ENCODE data around the gene NRG3. TPM values are rescaled to one million over a fixed set of nuclear protein-coding genes. Genes with fewer than 3 reads are reported as not detected.

NRG3 gene
- polyA plus RNA-seq, 2 donors = 0.01 to 0.04 TPM

GRCh38 chr10:81865581-81865980 lies 9.4 kb upstream of the NRG3 start:
- no peaks in the 10 kb centered on the region for H3K9me3 ChIP-seq (ENCODE audit: control insufficient read depth in 2 of 2, insufficient read depth in 1 of 2, low read depth in 1 of 2, low read length in 1 of 2)
- H3K36me3 ChIP-seq (ENCODE audit: control insufficient read depth in 2 of 2, insufficient read depth in 2 of 2, low read length in 1 of 2) = no peaks in the 10 kb centered on the region
- 55 to 58% methylated on average over 2 of the region's 2 CpGs for WGBS, 2 donors
- H3K4me1 ChIP-seq (ENCODE audit: control insufficient read depth in 2 of 2, insufficient read depth in 2 of 2, low read length in 1 of 2) = no peaks in the 10 kb centered on the region
- peaks cover 0 to 4% of the 10 kb centered on the region in 2 donors for H3K27me3 ChIP-seq (ENCODE audit: control insufficient read depth in 1 of 2, insufficient read depth in 2 of 2, low read length in 2 of 2)
- H3K27ac ChIP-seq (ENCODE audit: low read depth in 2 of 2, low read length in 1 of 2) = no peak overlapping the region
- no peak overlapping the region for H3K4me3 ChIP-seq (ENCODE audit: low read depth in 1 of 2, low read length in 2 of 2)

- no peaks in the 10 kb centered on the region for H3K36me3 ChIP-seq (ENCODE audit: control insufficient read depth in 2 of 2, insufficient read depth in 2 of 2, low read length in 1 of 2)
Observed at GRCh38 chr10:81866753-81867152, 8.2 kb upstream of the NRG3 start.

GRCh38 chr10:81870472-81870871 lies 4.5 kb upstream of the NRG3 start:
- no peak overlapping the region for H3K27ac ChIP-seq (ENCODE audit: low read depth in 2 of 2, low read length in 1 of 2)
- H3K4me3 ChIP-seq (ENCODE audit: low read depth in 1 of 2, low read length in 2 of 2) = no peak overlapping the region
- peaks cover 2 to 5% of the 10 kb centered on the region in 2 donors for H3K9me3 ChIP-seq (ENCODE audit: control insufficient read depth in 2 of 2, insufficient read depth in 1 of 2, low read depth in 1 of 2, low read length in 1 of 2)
- 82% methylated on average over 4 of the region's 4 CpGs for WGBS, 2 donors
- peaks cover 3 to 10% of the 10 kb centered on the region in 2 donors for H3K4me1 ChIP-seq (ENCODE audit: control insufficient read depth in 2 of 2, insufficient read depth in 2 of 2, low read length in 1 of 2)
- peaks cover 6 to 18% of the 10 kb centered on the region in 2 donors for H3K27me3 ChIP-seq (ENCODE audit: control insufficient read depth in 1 of 2, insufficient read depth in 2 of 2, low read length in 2 of 2)
- no peaks in the 10 kb centered on the region for H3K36me3 ChIP-seq (ENCODE audit: control insufficient read depth in 2 of 2, insufficient read depth in 2 of 2, low read length in 1 of 2)

More at GRCh38 chr10:81866753-81867152, 8.2 kb upstream of the NRG3 start:
- Histone ChIP-seq H3K4me3 (ENCODE audit: low read depth in 1 of 2, low read length in 2 of 2) (no peak overlapping the region), H3K27ac (ENCODE audit: low read depth in 2 of 2, low read length in 1 of 2) (no peak overlapping the region), H3K9me3 (ENCODE audit: control insufficient read depth in 2 of 2, insufficient read depth in 1 of 2, low read depth in 1 of 2, low read length in 1 of 2) (no peaks in the 10 kb centered on the region), H3K4me1 (ENCODE audit: control insufficient read depth in 2 of 2, insufficient read depth in 2 of 2, low read length in 1 of 2) (no peaks in the 10 kb centered on the region), H3K27me3 (ENCODE audit: control insufficient read depth in 1 of 2, insufficient read depth in 2 of 2, low read length in 2 of 2) (peaks cover 0 to 4% of the 10 kb centered on the region in 2 donors)

GRCh38 chr10:81871558-81871957 lies 3.4 kb upstream of the NRG3 start:
- 77 to 80% methylated on average over 2 of the region's 2 CpGs for WGBS, 2 donors
- Histone ChIP-seq H3K27me3 (ENCODE audit: control insufficient read depth in 1 of 2, insufficient read depth in 2 of 2, low read length in 2 of 2) (peaks cover 6 to 28% of the 10 kb centered on the region in 2 donors), H3K9me3 (ENCODE audit: control insufficient read depth in 2 of 2, insufficient read depth in 1 of 2, low read depth in 1 of 2, low read length in 1 of 2) (peaks cover 4 to 5% of the 10 kb centered on the region in 2 donors), H3K27ac (ENCODE audit: low read depth in 2 of 2, low read length in 1 of 2) (no peak overlapping the region), H3K4me3 (ENCODE audit: low read depth in 1 of 2, low read length in 2 of 2) (no peak overlapping the region), H3K4me1 (ENCODE audit: control insufficient read depth in 2 of 2, insufficient read depth in 2 of 2, low read length in 1 of 2) (peaks cover 9 to 10% of the 10 kb centered on the region in 2 donors), H3K36me3 (ENCODE audit: control insufficient read depth in 2 of 2, insufficient read depth in 2 of 2, low read length in 1 of 2) (no peaks in the 10 kb centered on the region)

- no peak overlapping the region for H3K4me3 ChIP-seq (ENCODE audit: low read depth in 1 of 2, low read length in 2 of 2)
- no peak overlapping the region for H3K27ac ChIP-seq (ENCODE audit: low read depth in 2 of 2, low read length in 1 of 2)
- peaks cover 9 to 10% of the 10 kb centered on the region in 2 donors for H3K4me1 ChIP-seq (ENCODE audit: control insufficient read depth in 2 of 2, insufficient read depth in 2 of 2, low read length in 1 of 2)
- WGBS, 2 donors = 45 to 54% methylated on average over 6 of the region's 6 CpGs
- no peaks in the 10 kb centered on the region for H3K36me3 ChIP-seq (ENCODE audit: control insufficient read depth in 2 of 2, insufficient read depth in 2 of 2, low read length in 1 of 2)
- peaks cover 6 to 28% of the 10 kb centered on the region in 2 donors for H3K27me3 ChIP-seq (ENCODE audit: control insufficient read depth in 1 of 2, insufficient read depth in 2 of 2, low read length in 2 of 2)
- H3K9me3 ChIP-seq (ENCODE audit: control insufficient read depth in 2 of 2, insufficient read depth in 1 of 2, low read depth in 1 of 2, low read length in 1 of 2) = peaks cover 4 to 5% of the 10 kb centered on the region in 2 donors
Observed at GRCh38 chr10:81872206-81872862, 2.7 kb upstream of the NRG3 start.

- peaks cover 4 to 5% of the 10 kb centered on the region in 2 donors for H3K9me3 ChIP-seq (ENCODE audit: control insufficient read depth in 2 of 2, insufficient read depth in 1 of 2, low read depth in 1 of 2, low read length in 1 of 2)
- 26% methylated on average over 12 of the region's 12 CpGs for WGBS, 2 donors
- H3K4me3 ChIP-seq (ENCODE audit: low read depth in 1 of 2, low read length in 2 of 2) = no peak overlapping the region
Observed at GRCh38 chr10:81873231-81873931, 1.6 kb upstream of the NRG3 start.

GRCh38 chr10:81873932-81874816 lies 820 bp upstream of the NRG3 start:
- WGBS, 2 donors = 1 to 2% methylated on average over 80 of the region's 80 CpGs
- H3K27ac ChIP-seq (ENCODE audit: low read depth in 2 of 2, low read length in 1 of 2) = no peak overlapping the region
- H3K4me3 ChIP-seq (ENCODE audit: low read depth in 1 of 2, low read length in 2 of 2) = peak overlapping the region; percentile 7 to 44
- H3K36me3 ChIP-seq (ENCODE audit: control insufficient read depth in 2 of 2, insufficient read depth in 2 of 2, low read length in 1 of 2) = no peaks in the 10 kb centered on the region
- H3K27me3 ChIP-seq (ENCODE audit: control insufficient read depth in 1 of 2, insufficient read depth in 2 of 2, low read length in 2 of 2) = peaks cover 6 to 24% of the 10 kb centered on the region in 2 donors
- H3K9me3 ChIP-seq (ENCODE audit: control insufficient read depth in 2 of 2, insufficient read depth in 1 of 2, low read depth in 1 of 2, low read length in 1 of 2) = peaks cover 4 to 5% of the 10 kb centered on the region in 2 donors
- peaks cover 9 to 10% of the 10 kb centered on the region in 2 donors for H3K4me1 ChIP-seq (ENCODE audit: control insufficient read depth in 2 of 2, insufficient read depth in 2 of 2, low read length in 1 of 2)

More at GRCh38 chr10:81873231-81873931, 1.6 kb upstream of the NRG3 start:
- H3K4me1 ChIP-seq (ENCODE audit: control insufficient read depth in 2 of 2, insufficient read depth in 2 of 2, low read length in 1 of 2) = peaks cover 9 to 10% of the 10 kb centered on the region in 2 donors
- no peak overlapping the region for H3K27ac ChIP-seq (ENCODE audit: low read depth in 2 of 2, low read length in 1 of 2)
- peaks cover 6 to 27% of the 10 kb centered on the region in 2 donors for H3K27me3 ChIP-seq (ENCODE audit: control insufficient read depth in 1 of 2, insufficient read depth in 2 of 2, low read length in 2 of 2)
- H3K36me3 ChIP-seq (ENCODE audit: control insufficient read depth in 2 of 2, insufficient read depth in 2 of 2, low read length in 1 of 2) = no peaks in the 10 kb centered on the region

GRCh38 chr10:81875467-81876252 lies 666 bp downstream of the NRG3 start:
- H3K4me1 ChIP-seq (ENCODE audit: control insufficient read depth in 2 of 2, insufficient read depth in 2 of 2, low read length in 1 of 2) = peaks cover 9 to 10% of the 10 kb centered on the region in 2 donors
- H3K27ac ChIP-seq (ENCODE audit: low read depth in 2 of 2, low read length in 1 of 2) = no peak overlapping the region
- H3K36me3 ChIP-seq (ENCODE audit: control insufficient read depth in 2 of 2, insufficient read depth in 2 of 2, low read length in 1 of 2) = no peaks in the 10 kb centered on the region
- peaks cover 6 to 24% of the 10 kb centered on the region in 2 donors for H3K27me3 ChIP-seq (ENCODE audit: control insufficient read depth in 1 of 2, insufficient read depth in 2 of 2, low read length in 2 of 2)
- peak overlapping the region in 1 of 2 donors; percentile 44 for H3K4me3 ChIP-seq (ENCODE audit: low read depth in 1 of 2, low read length in 2 of 2)
- peaks cover 4 to 5% of the 10 kb centered on the region in 2 donors for H3K9me3 ChIP-seq (ENCODE audit: control insufficient read depth in 2 of 2, insufficient read depth in 1 of 2, low read depth in 1 of 2, low read length in 1 of 2)
- WGBS, 2 donors = 5 to 6% methylated on average over 49 of the region's 49 CpGs

All from esophagus (tissue), 2 donors.